Sigmoid colon (tissue), 7 donors: ENCODE results near the gene C14orf119. TPM values are rescaled to one million over a fixed set of nuclear protein-coding genes. Genes with fewer than 3 reads are reported as not detected.

Source experiments
- DNase-seq: peaks from one replicate; pipeline ENCODE4 v3.0.0-alpha.2; 2019
- H3K27ac ChIP-seq, 4 donors: fragments of 200-600 bp; sonication (generic); one replicate each; pipeline ENCODE4 v1.5.1; 2016 to 2019; ENCODE audit warnings: mild to moderate bottlenecking in 1 of 4
- H3K27me3 ChIP-seq, 3 donors: fragments of 200-600 bp; sonication (generic); one replicate each; pipeline ENCODE4 v1.5.1; 2019; ENCODE audit warnings: mild to moderate bottlenecking in 1 of 3
- H3K36me3 ChIP-seq, 4 donors: fragments of 200-600 bp; sonication (generic); one replicate each; pipeline ENCODE4 v1.5.1; 2016 to 2019
- H3K4me1 ChIP-seq, 4 donors: fragments of 200-600 bp; sonication (generic); one replicate each; pipeline ENCODE4 v1.5.1; 2017 to 2019
- H3K4me3 ChIP-seq, 4 donors: fragments of 200-600 bp; sonication (generic); one replicate each; pipeline ENCODE4 v1.5.1; 2017 to 2019; ENCODE audit warnings: mild to moderate bottlenecking in 2 of 4, moderate library complexity in 1 of 4
- H3K9me3 ChIP-seq, 4 donors: fragments of 200-600 bp in 3 of 4; sonication (generic) in 3 of 4; one replicate each; pipeline versions ENCODE4 v1.5.1 to v1.6.1; 2013 to 2019
- EP300 ChIP-seq, 4 donors: sonication (generic); formaldehyde crosslinking; IDR thresholded peaks; one replicate each; pipeline ENCODE4 v1.6.1; 2017; ENCODE audit warnings: antibody characterized with exemption in 4 of 4
- POLR2A ChIP-seq, 2 donors: fragments of 450-650 bp; IDR thresholded peaks; one replicate each; pipeline ENCODE4 v1.6.1; 2016; ENCODE audit warnings: antibody characterized with exemption in 2 of 2, mild to moderate bottlenecking in 2 of 2, moderate library complexity in 2 of 2
- POLR2AphosphoS5 ChIP-seq, 4 donors: sonication (generic); formaldehyde crosslinking; IDR thresholded peaks; one replicate each; pipeline ENCODE4 v1.6.1; 2017; ENCODE audit warnings: antibody characterized with exemption in 4 of 4
- WGBS, 2 donors: extraction: QIAGEN DNeasy Blood & Tissue Kit; methylation state at CpG; one replicate each; pipeline ENCODE4 v1.1.7; 2013; 5-methylcytosine and 5-hydroxymethylcytosine counted together
- intact Hi-C: fragments of 100-400 bp; cut with DNase I; formaldehyde crosslinking; loops from one replicate; pipeline ENCODE4 v1.15.1; 2023
- polyA plus RNA-seq, 3 donors: library from polyadenylated mRNA; stranded (reverse); fragments of 200-250 nt; gene quantifications; one replicate each; pipeline ENCODE4 v1.2.3, GENCODE V29; 2013
- total RNA-seq, 4 donors: library from RNA; depleted of rRNA; stranded (reverse); fragments of >200 nt; gene quantifications; one replicate each; pipeline ENCODE4 v1.1.0, GENCODE V29; 2016
- TF ChIP-seq, protein P1 (sequence below), 4 experiments: fragments of 450-650 bp in 3 of 4; fragments of 200-600 bp in 1 of 4; IDR thresholded peaks; one replicate each; pipeline ENCODE4 v1.5.1; 2016 to 2019; ENCODE audit warnings: antibody characterized with exemption in 4 of 4, mild to moderate bottlenecking in 3 of 4, moderate library complexity in 2 of 4
- donor health status: healthy with polysubstance abuse.
- donor health status: Bipolar disorder and iron deficiency.
- donor health status: healthy.

C14orf119 gene
- total and polyA plus RNA-seq, 7 donors: 22.4 to 94.3 (median 38.9) TPM

DNA sequence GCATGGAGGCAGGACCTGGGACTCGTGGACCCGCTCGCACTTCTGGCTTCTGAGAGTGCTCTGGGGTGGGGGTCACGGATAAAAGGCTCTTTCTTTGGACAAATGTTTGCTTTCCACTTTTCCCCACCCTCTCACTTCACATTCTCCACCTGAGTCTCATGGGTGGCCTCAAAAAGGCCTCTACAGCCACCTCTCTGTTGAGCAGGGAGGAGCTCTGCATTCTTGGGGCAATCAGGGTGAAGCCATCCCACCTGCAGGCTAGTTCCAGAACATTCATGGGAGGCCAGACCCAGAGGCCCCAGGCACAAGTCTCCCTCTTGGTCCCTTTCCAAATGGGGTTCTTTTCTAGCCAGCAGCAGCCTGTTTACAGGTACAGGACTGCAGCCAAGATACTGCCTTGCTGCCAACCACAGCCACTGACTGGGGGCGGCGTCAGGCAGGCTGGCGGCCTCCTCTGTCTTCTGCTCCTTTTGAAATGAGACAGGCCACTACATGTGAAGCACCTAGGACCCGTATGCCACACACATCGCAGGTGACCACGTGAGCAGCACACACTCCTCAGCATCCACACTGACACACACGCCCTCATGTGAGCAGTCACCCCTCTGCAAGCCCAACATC lies 42.0 kb downstream of the C14orf119 start:
- Histone ChIP-seq H3K4me3 (no peak overlapping the region), H3K36me3 (no peaks in the 10 kb centered on the region), H3K9me3 (no peaks in the 10 kb centered on the region), H3K4me1 (peaks cover 0 to 40% (median 30%) of the 10 kb centered on the region in 4 donors), H3K27ac (peak overlapping the region in 1 of 4 donors; percentile 17), H3K27me3 (no peaks in the 10 kb centered on the region)
- DNase-seq: no peak
- intact Hi-C loops: no loop called here
- 89 to 90% methylated on average over 11 of the region's 11 CpGs for WGBS, 2 donors
- TF ChIP-seq, protein P1, sequence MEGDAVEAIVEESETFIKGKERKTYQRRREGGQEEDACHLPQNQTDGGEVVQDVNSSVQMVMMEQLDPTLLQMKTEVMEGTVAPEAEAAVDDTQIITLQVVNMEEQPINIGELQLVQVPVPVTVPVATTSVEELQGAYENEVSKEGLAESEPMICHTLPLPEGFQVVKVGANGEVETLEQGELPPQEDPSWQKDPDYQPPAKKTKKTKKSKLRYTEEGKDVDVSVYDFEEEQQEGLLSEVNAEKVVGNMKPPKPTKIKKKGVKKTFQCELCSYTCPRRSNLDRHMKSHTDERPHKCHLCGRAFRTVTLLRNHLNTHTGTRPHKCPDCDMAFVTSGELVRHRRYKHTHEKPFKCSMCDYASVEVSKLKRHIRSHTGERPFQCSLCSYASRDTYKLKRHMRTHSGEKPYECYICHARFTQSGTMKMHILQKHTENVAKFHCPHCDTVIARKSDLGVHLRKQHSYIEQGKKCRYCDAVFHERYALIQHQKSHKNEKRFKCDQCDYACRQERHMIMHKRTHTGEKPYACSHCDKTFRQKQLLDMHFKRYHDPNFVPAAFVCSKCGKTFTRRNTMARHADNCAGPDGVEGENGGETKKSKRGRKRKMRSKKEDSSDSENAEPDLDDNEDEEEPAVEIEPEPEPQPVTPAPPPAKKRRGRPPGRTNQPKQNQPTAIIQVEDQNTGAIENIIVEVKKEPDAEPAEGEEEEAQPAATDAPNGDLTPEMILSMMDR (IDR thresholded peaks at IDR 0.05): no peak
- no peak for TF ChIP-seq POLR2AphosphoS5 (IDR thresholded peaks at IDR 0.05)
- no peak for TF ChIP-seq POLR2A (IDR thresholded peaks at IDR 0.05)
- no peak for TF ChIP-seq EP300 (IDR thresholded peaks at IDR 0.05)

DNA sequence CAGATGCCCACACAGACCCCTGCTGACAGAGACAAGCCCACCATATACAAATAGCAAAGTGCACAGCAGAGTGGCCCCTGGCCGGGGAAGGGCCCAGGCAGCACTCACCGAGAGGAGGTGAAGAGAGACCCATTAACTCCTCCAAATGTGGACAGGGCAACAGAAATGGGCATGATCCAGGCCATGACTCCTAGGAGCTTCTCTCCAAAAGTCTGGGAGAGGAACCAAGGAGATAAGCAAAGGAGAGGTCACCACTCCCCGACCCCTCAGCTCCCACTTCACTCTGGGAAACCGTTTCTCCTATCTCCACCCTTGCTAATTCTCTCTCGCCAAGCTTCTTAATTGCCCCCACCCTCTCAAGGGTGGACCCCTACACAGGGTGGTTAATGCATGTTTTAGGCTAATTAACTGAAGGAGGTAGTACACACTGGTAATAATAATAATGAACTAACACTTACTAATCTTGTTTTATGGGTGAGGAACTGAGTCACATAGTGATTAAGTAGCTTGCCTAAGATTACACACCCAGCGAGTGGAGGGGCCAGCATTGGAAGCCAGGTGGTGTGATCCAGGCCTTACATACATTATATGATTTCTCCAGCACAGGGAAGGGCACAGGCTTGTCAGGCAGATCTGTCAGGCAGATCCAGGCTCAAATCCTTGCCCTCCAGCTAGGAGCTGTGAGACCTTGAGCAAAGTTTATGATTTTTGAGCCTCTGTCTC lies 42.7 kb downstream of the C14orf119 start:
- 86 to 89% methylated on average over 6 of the region's 6 CpGs for WGBS, 2 donors
- TF ChIP-seq POLR2AphosphoS5 (IDR thresholded peaks at IDR 0.05): no peak

DNA sequence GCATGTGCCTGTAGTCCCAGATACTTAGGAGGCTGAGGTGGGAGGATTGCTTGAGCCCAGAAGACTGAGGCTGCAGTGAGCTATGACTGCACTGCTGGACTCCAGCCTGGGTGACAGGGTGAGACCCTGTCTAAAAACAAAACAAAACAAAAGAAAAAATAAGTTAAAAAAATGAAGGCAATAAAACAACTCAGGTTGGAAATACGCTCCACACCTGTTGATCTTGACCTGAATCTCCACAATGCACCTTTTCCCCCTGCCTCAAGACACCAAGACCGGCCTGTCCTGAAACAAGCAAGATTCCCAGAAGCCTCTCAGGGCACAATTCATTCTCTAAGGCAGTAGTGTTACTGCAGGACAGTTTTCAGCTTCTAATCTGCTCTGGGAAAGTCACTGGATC lies 44.6 kb downstream of the C14orf119 start:
- Histone ChIP-seq H3K4me3 (no peak overlapping the region), H3K9me3 (no peaks in the 10 kb centered on the region), H3K36me3 (no peaks in the 10 kb centered on the region), H3K27me3 (no peaks in the 10 kb centered on the region), H3K27ac (peak overlapping the region in 2 of 4 donors; percentile 65 to 76), H3K4me1 (peaks cover 0 to 62% (median 42%) of the 10 kb centered on the region in 4 donors)
- intact Hi-C loops: no loop called here
- no peak for TF ChIP-seq POLR2A (IDR thresholded peaks at IDR 0.05)
- TF ChIP-seq EP300 (IDR thresholded peaks at IDR 0.05): no peak
- TF ChIP-seq, protein P1 (IDR thresholded peaks at IDR 0.05): no peak
- no peak for TF ChIP-seq POLR2AphosphoS5 (IDR thresholded peaks at IDR 0.05)
- DNase-seq: no peak
- 93 to 95% methylated on average over 2 of the region's 2 CpGs for WGBS, 2 donors

More for the DNA sequence above, 42.7 kb downstream of the C14orf119 start:
- no peak for DNase-seq
- Histone ChIP-seq H3K4me3 (no peak overlapping the region), H3K9me3 (no peaks in the 10 kb centered on the region), H3K36me3 (no peaks in the 10 kb centered on the region), H3K27ac (peak overlapping the region in 1 of 4 donors; percentile 30), H3K27me3 (no peaks in the 10 kb centered on the region), H3K4me1 (peaks cover 0 to 47% (median 36%) of the 10 kb centered on the region in 4 donors)
- intact Hi-C loops: no loop called here

- Histone ChIP-seq H3K27me3 (no peaks in the 10 kb centered on the region), H3K4me3 (no peak overlapping the region), H3K36me3 (no peaks in the 10 kb centered on the region), H3K27ac (peak overlapping the region in 3 of 4 donors; percentile 30 to 76 (median 65)), H3K4me1 (peaks cover 0 to 62% (median 45%) of the 10 kb centered on the region in 4 donors), H3K9me3 (no peaks in the 10 kb centered on the region)
- DNase-seq: no peak
- WGBS, 2 donors: 86 to 93% methylated on average over 6 of the region's 6 CpGs
- TF ChIP-seq, protein P1 (IDR thresholded peaks at IDR 0.05): no peak
- TF ChIP-seq POLR2AphosphoS5 (IDR thresholded peaks at IDR 0.05): peak in 2 of 4 donors; percentile 32 to 52
- intact Hi-C loops: no loop called here
Observed at GRCh38 chr14:23140371-23140770, 45.1 kb downstream of the C14orf119 start.

- Histone ChIP-seq H3K36me3 (no peaks in the 10 kb centered on the region), H3K4me3 (no peak overlapping the region), H3K27me3 (no peaks in the 10 kb centered on the region), H3K9me3 (no peaks in the 10 kb centered on the region), H3K27ac (peak overlapping the region in 3 of 4 donors; percentile 65 to 81 (median 76)), H3K4me1 (peaks cover 0 to 76% (median 55%) of the 10 kb centered on the region in 4 donors)
- peak; percentile 83 for DNase-seq
- intact Hi-C loops: no loop called here
- 83 to 84% methylated on average over 7 of the region's 7 CpGs for WGBS, 2 donors
- TF ChIP-seq EP300 (IDR thresholded peaks at IDR 0.05) (peak in 3 of 4 donors; percentile 25 to 96 (median 71)), POLR2AphosphoS5 (IDR thresholded peaks at IDR 0.05) (peak; percentile 36 to 89 (median 62))
- TF ChIP-seq, protein P1 (IDR thresholded peaks at IDR 0.05): no peak
Observed at GRCh38 chr14:23141706-23142444, 46.6 kb downstream of the C14orf119 start.
